Muscle layer of colon (tissue), 2 donors: ENCODE results near the gene PYGO1.
A peak's percentile ranks its signal among the peaks of the same experiment; 100 is the strongest.
"Not testable (repeated sequence)": the region's sequence is repeated elsewhere in the genome, so short reads cannot be mapped to it uniquely, and the experiment has no call there.

ENCODE experiments used
- H3K27ac ChIP-seq: one replicate; pipeline ENCODE4 v1.7.0; 2013; ENCODE audit warnings: low read depth, mild to moderate bottlenecking, low read length, moderate library complexity
- H3K27me3 ChIP-seq, 2 donors: one replicate each; pipeline ENCODE4 v1.7.0; 2013; ENCODE audit warnings: low read length in 2 of 2, mild to moderate bottlenecking in 2 of 2; ENCODE audit not compliant: insufficient read depth in 2 of 2, control insufficient read depth in 1 of 2
- H3K36me3 ChIP-seq: one replicate; pipeline ENCODE4 v1.7.0; 2013; ENCODE audit warnings: mild to moderate bottlenecking, low read length; ENCODE audit not compliant: insufficient read depth
- H3K4me1 ChIP-seq: one replicate; pipeline ENCODE4 v1.7.0; 2013; ENCODE audit warnings: mild to moderate bottlenecking, low read length; ENCODE audit not compliant: insufficient read depth
- H3K4me3 ChIP-seq, 2 donors: one replicate each; pipeline ENCODE4 v1.7.0; 2013; ENCODE audit warnings: low read length in 2 of 2, low read depth in 1 of 2, mild to moderate bottlenecking in 1 of 2, moderate library complexity in 1 of 2
- H3K9ac ChIP-seq: one replicate; pipeline ENCODE4 v1.7.0; 2013; ENCODE audit warnings: low read length
- H3K9me3 ChIP-seq: one replicate; pipeline ENCODE4 v1.7.0; 2013; ENCODE audit warnings: mild to moderate bottlenecking, low read length
- donor health status: abdominal sarcoma.
- donor health status: Adenocarcinoma of cecum.

Gene PYGO1

DNA sequence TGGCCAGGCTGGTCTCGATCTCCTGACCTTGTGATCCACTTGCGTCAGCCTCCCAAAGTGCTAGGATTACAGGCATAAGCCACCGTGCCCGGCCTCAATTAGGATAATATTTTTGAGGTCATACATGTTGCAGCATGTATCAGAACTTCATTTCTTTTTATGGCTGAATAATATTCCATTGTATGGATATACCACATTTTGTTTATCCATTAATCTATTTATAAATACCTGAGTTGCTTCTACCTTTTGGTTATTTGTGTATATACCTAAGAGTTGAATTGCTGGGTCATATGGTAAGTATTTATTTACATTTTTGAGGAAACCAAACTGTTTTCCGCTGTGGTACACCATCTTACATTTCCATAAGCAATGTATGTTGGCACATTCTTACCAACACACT, 18.1 kb upstream of the PYGO1 start:
- H3K27me3 ChIP-seq = no peaks in the 10 kb centered on the region
- no peak overlapping the region for H3K4me3 ChIP-seq
- H3K9ac ChIP-seq = no peak overlapping the region
- no peaks in the 10 kb centered on the region for H3K36me3 ChIP-seq
- no peaks in the 10 kb centered on the region for H3K9me3 ChIP-seq
- H3K27ac ChIP-seq = no peak overlapping the region
- no peaks in the 10 kb centered on the region for H3K4me1 ChIP-seq

DNA sequence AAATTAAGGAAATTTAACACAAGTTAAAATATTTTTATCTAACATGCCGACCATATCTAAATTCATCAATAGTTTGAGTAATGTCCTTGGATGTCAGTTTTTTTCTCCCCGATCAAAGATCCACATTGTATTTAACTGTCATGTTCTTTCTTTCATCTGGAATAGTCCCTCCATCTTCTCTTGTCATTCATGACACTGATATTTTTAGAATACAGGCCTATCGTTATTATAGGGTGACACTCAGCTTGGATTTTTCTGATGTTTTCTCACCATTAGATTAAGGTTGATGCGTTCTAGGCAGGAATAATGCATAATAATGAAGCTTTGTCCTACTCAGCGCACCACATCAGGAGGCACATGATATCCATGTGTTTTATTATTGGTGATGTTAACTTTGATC, 13.2 kb upstream of the PYGO1 start:
- H3K4me1 ChIP-seq = no peaks in the 10 kb centered on the region
- no peak overlapping the region for H3K9ac ChIP-seq
- H3K27me3 ChIP-seq = no peaks in the 10 kb centered on the region
- H3K27ac ChIP-seq = no peak overlapping the region
- no peaks in the 10 kb centered on the region for H3K36me3 ChIP-seq
- H3K4me3 ChIP-seq = no peak overlapping the region
- H3K9me3 ChIP-seq = no peaks in the 10 kb centered on the region

DNA sequence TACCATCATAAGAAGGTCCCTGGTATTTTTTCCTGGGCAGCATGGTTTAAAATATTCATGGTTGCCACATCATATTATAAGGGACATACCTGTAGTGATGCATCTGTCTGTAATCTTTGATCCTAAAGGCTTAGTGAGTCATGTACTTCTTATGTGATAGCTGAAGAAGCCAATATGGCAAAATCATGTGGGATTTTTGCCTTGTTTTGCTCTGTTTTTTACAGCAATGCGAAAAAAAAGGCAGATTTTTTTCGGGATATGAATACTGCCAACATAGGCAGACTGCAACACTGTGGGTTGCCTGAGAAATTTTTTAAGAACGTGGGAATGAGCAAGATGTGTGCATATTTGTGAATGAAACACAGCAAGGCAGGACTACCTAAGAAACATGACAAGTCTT, 11.3 kb upstream of the PYGO1 start:
- Histone ChIP-seq H3K27me3 (no peaks in the 10 kb centered on the region), H3K36me3 (no peaks in the 10 kb centered on the region), H3K27ac (no peak overlapping the region), H3K4me1 (no peaks in the 10 kb centered on the region), H3K4me3 (no peak overlapping the region), H3K9ac (no peak overlapping the region), H3K9me3 (no peaks in the 10 kb centered on the region)

DNA sequence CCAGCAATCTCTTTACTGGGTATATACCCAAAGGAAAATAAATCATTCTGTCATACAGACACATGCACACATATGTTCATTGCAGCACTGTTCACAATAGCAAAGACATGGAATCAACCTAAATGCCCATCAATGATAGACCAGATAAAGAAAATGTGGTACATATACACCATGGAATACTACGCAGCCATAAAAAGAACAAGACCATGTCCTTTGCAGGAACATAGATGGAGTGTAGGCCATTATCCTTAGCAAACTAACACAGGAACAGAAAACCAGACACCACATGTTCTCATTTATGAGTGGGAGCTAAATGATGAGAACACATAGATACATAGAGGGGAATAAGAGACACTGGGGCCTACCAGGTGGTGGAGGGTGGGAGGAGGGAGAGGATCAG, 4.9 kb upstream of the PYGO1 start:
- H3K27ac ChIP-seq, H3K27me3 ChIP-seq, H3K4me3 ChIP-seq, H3K9ac ChIP-seq, H3K4me1 ChIP-seq, H3K36me3 ChIP-seq, H3K9me3 ChIP-seq: not testable (repeated sequence)

DNA sequence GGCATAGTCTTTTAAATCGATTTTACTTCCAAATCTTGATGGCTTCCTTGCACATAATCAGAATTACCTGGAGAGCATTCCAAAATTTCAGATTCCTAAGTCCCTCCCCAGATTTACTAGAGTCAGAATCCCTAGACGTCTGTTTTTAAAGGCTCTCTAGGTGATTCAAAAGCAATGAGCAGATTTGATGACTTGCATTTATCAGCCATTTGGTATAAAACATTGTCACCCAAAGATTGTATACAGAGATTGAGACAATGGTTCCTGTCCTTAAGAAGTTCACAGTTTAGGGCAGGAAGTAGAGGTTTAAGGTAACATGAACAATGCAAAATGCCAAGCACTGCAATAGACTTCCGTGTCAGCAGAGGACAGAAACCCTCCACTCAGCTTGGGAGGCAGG, 2.6 kb upstream of the PYGO1 start:
- Histone ChIP-seq H3K9me3 (no peaks in the 10 kb centered on the region), H3K27me3 (no peaks in the 10 kb centered on the region), H3K36me3 (no peaks in the 10 kb centered on the region), H3K4me1 (peaks cover 14% of the 10 kb centered on the region), H3K4me3 (no peak overlapping the region), H3K9ac (no peak overlapping the region), H3K27ac (no peak overlapping the region)

DNA sequence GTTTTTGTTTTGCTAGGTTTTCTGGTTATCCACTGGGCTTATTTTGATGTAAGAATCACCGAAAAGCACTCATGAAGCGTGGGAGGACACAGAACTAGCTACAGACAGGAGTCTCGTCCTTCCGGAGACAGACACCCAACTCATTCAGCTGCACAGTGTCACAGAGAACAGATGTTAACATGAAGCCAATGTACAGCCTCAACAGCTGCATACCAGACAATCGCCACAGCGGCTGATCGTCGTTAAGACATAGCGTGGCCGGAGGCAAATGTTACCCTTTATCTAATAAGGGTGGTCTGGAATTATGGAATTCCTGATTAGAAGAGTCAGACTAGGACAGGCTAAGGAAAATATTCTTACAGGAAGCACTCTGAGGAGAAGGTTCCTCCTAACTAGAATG, 1.1 kb upstream of the PYGO1 start:
- H3K9ac ChIP-seq = peak overlapping the region; percentile 4
- no peaks in the 10 kb centered on the region for H3K36me3 ChIP-seq
- H3K4me1 ChIP-seq = peaks cover 14% of the 10 kb centered on the region
- no peak overlapping the region for H3K27ac ChIP-seq
- H3K27me3 ChIP-seq = no peaks in the 10 kb centered on the region
- no peaks in the 10 kb centered on the region for H3K9me3 ChIP-seq
- peak overlapping the region; percentile 10 to 74 for H3K4me3 ChIP-seq

DNA sequence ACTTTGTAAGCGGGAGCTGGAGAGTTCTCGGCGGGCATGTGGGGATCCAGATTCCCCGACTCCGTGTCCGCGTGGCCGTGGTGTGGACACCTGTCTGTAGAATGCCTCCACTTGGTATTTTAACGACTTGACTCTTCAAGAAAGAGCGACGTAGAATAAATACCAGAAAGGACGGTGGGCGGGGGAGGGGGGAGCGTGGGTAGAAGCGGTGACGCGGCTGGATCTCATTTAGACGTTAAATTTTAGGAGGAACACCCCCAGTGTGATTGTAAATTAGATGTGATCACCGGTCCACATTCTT, 620 bp upstream of the PYGO1 start:
- Histone ChIP-seq H3K9me3 (no peaks in the 10 kb centered on the region), H3K27me3 (no peaks in the 10 kb centered on the region), H3K27ac (peak overlapping the region; percentile 76), H3K4me1 (peaks cover 14% of the 10 kb centered on the region), H3K9ac (peak overlapping the region; percentile 4), H3K4me3 (peak overlapping the region; percentile 10 to 74), H3K36me3 (no peaks in the 10 kb centered on the region)

DNA sequence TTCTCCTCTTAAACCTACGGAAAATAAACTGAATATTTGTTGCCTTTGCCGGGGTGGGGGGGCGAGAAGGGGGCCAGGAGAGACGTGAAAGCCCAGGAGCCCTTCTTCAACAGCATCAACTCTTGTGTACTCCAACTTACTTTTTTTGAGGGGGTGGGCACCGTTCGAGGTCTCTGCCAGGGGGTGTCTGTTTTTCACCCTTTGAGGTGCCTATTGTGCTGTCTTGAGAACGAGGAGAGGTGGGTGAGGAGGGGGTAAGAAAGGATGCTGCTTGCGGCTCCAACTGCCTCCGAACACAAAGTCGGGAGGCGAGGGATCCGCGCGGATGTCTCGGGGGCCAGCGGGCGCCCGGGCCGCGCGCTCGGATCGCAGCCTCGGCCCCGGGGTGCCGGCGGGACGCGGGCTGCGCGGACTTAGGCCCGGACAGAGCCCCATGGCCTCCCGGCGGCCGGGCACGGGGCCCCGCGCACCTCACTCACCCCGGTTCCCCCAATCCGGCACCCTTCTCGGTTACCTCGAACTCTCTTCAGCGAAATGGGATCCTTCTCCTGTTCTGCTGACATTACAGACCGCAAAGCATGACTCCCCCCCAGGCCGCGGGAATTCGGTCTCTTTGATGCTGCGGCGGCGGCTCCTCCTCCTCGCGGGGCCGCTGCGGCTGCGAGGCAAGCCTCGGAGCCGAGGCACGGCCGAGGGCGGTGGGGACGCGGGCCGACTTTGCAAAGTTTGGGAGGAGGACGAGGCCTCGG, 650 bp downstream of the PYGO1 start:
- Histone ChIP-seq H3K4me1 (peaks cover 14% of the 10 kb centered on the region), H3K9ac (no peak overlapping the region), H3K9me3 (no peaks in the 10 kb centered on the region), H3K36me3 (no peaks in the 10 kb centered on the region), H3K4me3 (peak overlapping the region; percentile 56 to 60), H3K27ac (peak overlapping the region; percentile 60), H3K27me3 (no peaks in the 10 kb centered on the region)

DNA sequence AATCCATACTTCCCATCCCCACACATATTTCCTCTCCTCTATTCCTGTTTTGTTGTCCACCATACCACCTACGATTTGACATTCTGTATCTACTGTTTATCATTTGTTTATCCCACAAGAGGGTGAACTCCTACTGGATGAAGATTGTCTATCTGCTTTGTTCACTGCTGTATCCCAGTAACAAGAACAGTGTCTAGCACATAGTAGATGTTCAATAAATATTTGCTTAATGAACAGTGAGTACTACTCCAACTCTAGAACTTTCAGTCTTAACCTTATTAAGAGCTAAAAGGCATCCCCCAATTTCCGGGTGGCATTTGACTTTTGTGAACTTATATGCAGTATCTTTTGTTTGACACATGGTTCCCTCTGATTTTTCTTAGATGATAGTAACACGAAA, 1.3 kb downstream of the PYGO1 start:
- Histone ChIP-seq H3K36me3 (no peaks in the 10 kb centered on the region), H3K4me1 (peaks cover 14% of the 10 kb centered on the region), H3K4me3 (peak overlapping the region; percentile 56 to 60), H3K27me3 (no peaks in the 10 kb centered on the region), H3K9ac (peak overlapping the region; percentile 12), H3K9me3 (no peaks in the 10 kb centered on the region), H3K27ac (no peak overlapping the region)

DNA sequence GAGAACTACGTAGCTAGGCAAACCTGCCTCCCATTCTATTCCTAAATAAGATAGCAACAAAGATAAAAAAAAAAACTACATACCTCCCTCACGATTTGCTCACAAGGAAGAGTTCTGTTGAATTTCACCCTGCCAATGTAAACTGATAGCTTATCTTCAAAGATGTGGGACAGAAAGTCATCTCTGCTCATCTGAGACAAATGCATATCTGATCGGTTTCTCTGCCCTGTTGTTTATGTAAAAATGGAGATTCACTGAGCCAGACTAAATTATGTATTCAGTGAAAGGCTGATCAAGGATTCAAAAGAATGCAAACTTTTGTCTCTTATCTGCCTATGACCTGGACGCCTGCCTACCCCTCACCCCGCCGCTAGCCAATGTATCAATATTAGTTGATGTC, 11.2 kb downstream of the PYGO1 start:
- no peaks in the 10 kb centered on the region for H3K4me1 ChIP-seq

DNA sequence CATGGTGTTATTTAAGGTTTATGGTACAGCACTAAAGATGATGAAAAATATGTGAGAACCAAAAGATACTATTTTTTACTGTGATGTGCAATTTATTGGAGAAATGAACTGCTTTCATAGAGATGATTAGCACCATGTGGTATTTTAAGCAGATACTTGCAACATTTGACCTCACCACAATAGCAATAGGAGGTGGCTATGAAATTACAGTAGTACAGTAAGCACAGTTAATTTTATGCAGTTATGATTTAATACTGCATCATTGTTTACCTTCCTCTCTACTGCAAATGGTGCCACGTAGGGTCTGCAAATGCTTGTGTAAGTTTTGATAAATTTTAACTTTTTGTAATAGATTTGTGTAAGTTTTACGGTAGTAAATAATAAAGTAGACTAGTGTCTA, 14.0 kb downstream of the PYGO1 start:
- Histone ChIP-seq H3K36me3 (no peaks in the 10 kb centered on the region), H3K27me3 (no peaks in the 10 kb centered on the region), H3K27ac (no peak overlapping the region), H3K9ac (no peak overlapping the region), H3K4me3 (no peak overlapping the region), H3K9me3 (no peaks in the 10 kb centered on the region), H3K4me1 (no peaks in the 10 kb centered on the region)

More for the DNA sequence above, 11.2 kb downstream of the PYGO1 start:
- H3K36me3 ChIP-seq = no peaks in the 10 kb centered on the region
- H3K9ac ChIP-seq = no peak overlapping the region
- H3K27ac ChIP-seq = no peak overlapping the region
- H3K4me3 ChIP-seq = no peak overlapping the region
- H3K9me3 ChIP-seq = no peaks in the 10 kb centered on the region
- H3K27me3 ChIP-seq = no peaks in the 10 kb centered on the region

DNA sequence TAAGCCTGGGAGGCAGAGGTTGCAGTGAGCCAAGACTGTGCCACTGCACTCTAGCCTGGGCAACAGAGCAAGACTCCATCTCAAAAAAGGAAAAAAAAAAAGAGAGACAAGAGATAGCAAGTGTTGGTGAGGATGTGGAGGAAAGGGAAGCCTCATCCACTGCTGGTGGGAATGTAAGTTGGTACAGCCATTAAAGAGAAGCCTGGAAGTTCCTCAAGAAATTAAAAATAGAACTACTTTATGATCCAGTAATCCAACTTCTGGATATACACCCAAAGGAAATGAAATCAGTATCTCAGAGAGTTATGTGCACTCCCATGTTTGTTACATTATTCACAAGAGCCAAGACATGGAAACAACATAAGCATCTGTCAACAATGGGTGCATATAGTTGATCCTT, 14.9 kb downstream of the PYGO1 start:
- H3K4me1 ChIP-seq = no peaks in the 10 kb centered on the region
- no peak overlapping the region for H3K9ac ChIP-seq
- no peak overlapping the region for H3K4me3 ChIP-seq
- H3K9me3 ChIP-seq = no peaks in the 10 kb centered on the region
- H3K27me3 ChIP-seq = no peaks in the 10 kb centered on the region
- no peak overlapping the region for H3K27ac ChIP-seq
- no peaks in the 10 kb centered on the region for H3K36me3 ChIP-seq
